ENCODE results near the gene ABHD16B.

ABHD16B gene

GRCh38 chr20:63903796-63904561, 42.7 kb downstream of the ABHD16B start:
- ATAC-seq, result no peak
- TF ChIP-seq PPARA (CRISPR knock-in tag; IDR thresholded peaks at IDR 0.05; ENCODE audit: borderline replicate concordance), result no peak
- TF ChIP-seq GLIS3 (CRISPR knock-in tag; IDR thresholded peaks at IDR 0.05), result no peak
- no peak for TF ChIP-seq ARNTL (CRISPR knock-in tag; IDR thresholded peaks at IDR 0.05; ENCODE audit: borderline replicate concordance, low read depth)
- TF ChIP-seq BACH2 (CRISPR knock-in tag; IDR thresholded peaks at IDR 0.05; ENCODE audit: borderline replicate concordance), result no peak
- no peak for TF ChIP-seq POU6F1 (CRISPR knock-in tag; IDR thresholded peaks at IDR 0.05; ENCODE audit: borderline replicate concordance, low read depth)
- TF ChIP-seq, protein P1, sequence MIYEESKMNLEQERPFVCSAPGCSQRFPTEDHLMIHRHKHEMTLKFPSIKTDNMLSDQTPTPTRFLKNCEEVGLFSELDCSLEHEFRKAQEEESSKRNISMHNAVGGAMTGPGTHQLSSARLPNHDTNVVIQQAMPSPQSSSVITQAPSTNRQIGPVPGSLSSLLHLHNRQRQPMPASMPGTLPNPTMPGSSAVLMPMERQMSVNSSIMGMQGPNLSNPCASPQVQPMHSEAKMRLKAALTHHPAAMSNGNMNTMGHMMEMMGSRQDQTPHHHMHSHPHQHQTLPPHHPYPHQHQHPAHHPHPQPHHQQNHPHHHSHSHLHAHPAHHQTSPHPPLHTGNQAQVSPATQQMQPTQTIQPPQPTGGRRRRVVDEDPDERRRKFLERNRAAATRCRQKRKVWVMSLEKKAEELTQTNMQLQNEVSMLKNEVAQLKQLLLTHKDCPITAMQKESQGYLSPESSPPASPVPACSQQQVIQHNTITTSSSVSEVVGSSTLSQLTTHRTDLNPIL (CRISPR knock-in tag; IDR thresholded peaks at IDR 0.05; ENCODE audit: low read depth), result no peak
- TF ChIP-seq TCF4 (CRISPR knock-in tag; IDR thresholded peaks at IDR 0.05; ENCODE audit: borderline replicate concordance), result no peak
- TF ChIP-seq, protein P2, sequence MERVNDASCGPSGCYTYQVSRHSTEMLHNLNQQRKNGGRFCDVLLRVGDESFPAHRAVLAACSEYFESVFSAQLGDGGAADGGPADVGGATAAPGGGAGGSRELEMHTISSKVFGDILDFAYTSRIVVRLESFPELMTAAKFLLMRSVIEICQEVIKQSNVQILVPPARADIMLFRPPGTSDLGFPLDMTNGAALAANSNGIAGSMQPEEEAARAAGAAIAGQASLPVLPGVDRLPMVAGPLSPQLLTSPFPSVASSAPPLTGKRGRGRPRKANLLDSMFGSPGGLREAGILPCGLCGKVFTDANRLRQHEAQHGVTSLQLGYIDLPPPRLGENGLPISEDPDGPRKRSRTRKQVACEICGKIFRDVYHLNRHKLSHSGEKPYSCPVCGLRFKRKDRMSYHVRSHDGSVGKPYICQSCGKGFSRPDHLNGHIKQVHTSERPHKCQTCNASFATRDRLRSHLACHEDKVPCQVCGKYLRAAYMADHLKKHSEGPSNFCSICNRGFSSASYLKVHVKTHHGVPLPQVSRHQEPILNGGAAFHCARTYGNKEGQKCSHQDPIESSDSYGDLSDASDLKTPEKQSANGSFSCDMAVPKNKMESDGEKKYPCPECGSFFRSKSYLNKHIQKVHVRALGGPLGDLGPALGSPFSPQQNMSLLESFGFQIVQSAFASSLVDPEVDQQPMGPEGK (CRISPR knock-in tag; IDR thresholded peaks at IDR 0.05; ENCODE audit: borderline replicate concordance), result no peak
- TF ChIP-seq, protein P3, sequence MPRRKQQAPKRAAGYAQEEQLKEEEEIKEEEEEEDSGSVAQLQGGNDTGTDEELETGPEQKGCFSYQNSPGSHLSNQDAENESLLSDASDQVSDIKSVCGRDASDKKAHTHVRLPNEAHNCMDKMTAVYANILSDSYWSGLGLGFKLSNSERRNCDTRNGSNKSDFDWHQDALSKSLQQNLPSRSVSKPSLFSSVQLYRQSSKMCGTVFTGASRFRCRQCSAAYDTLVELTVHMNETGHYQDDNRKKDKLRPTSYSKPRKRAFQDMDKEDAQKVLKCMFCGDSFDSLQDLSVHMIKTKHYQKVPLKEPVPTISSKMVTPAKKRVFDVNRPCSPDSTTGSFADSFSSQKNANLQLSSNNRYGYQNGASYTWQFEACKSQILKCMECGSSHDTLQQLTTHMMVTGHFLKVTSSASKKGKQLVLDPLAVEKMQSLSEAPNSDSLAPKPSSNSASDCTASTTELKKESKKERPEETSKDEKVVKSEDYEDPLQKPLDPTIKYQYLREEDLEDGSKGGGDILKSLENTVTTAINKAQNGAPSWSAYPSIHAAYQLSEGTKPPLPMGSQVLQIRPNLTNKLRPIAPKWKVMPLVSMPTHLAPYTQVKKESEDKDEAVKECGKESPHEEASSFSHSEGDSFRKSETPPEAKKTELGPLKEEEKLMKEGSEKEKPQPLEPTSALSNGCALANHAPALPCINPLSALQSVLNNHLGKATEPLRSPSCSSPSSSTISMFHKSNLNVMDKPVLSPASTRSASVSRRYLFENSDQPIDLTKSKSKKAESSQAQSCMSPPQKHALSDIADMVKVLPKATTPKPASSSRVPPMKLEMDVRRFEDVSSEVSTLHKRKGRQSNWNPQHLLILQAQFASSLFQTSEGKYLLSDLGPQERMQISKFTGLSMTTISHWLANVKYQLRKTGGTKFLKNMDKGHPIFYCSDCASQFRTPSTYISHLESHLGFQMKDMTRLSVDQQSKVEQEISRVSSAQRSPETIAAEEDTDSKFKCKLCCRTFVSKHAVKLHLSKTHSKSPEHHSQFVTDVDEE (CRISPR knock-in tag; IDR thresholded peaks at IDR 0.05), result no peak
- no peak for TF ChIP-seq OSR1 (CRISPR knock-in tag; IDR thresholded peaks at IDR 0.05)
- TF ChIP-seq SNAI2 (CRISPR knock-in tag; IDR thresholded peaks at IDR 0.05), result no peak
- TF ChIP-seq RARB (CRISPR knock-in tag; IDR thresholded peaks at IDR 0.05), result no peak
- TF ChIP-seq, protein P4, sequence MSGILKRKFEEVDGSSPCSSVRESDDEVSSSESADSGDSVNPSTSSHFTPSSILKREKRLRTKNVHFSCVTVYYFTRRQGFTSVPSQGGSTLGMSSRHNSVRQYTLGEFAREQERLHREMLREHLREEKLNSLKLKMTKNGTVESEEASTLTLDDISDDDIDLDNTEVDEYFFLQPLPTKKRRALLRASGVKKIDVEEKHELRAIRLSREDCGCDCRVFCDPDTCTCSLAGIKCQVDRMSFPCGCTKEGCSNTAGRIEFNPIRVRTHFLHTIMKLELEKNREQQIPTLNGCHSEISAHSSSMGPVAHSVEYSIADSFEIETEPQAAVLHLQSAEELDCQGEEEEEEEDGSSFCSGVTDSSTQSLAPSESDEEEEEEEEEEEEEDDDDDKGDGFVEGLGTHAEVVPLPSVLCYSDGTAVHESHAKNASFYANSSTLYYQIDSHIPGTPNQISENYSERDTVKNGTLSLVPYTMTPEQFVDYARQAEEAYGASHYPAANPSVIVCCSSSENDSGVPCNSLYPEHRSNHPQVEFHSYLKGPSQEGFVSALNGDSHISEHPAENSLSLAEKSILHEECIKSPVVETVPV (CRISPR knock-in tag; IDR thresholded peaks at IDR 0.05), result no peak
- TF ChIP-seq ISL1 (CRISPR knock-in tag; IDR thresholded peaks at IDR 0.05), result no peak
- no peak for TF ChIP-seq ESRRG (CRISPR knock-in tag; IDR thresholded peaks at IDR 0.05)
- no peak for TF ChIP-seq ZNF565 (CRISPR knock-in tag; conservative IDR thresholded peaks at IDR 0.05; ENCODE audit: low read depth)
- TF ChIP-seq TOX (CRISPR knock-in tag; IDR thresholded peaks at IDR 0.05; ENCODE audit: borderline replicate concordance), result no peak
- no peak for TF ChIP-seq ZC3H10 (CRISPR knock-in tag; IDR thresholded peaks at IDR 0.05)
- no peak for TF ChIP-seq CSDC2 (CRISPR knock-in tag; IDR thresholded peaks at IDR 0.05)

GRCh38 chr20:63908008-63908682, 46.8 kb downstream of the ABHD16B start:
- ATAC-seq, result no peak
- TF ChIP-seq, protein P4 (CRISPR knock-in tag; IDR thresholded peaks at IDR 0.05), result no peak
- TF ChIP-seq, protein P1 (CRISPR knock-in tag; IDR thresholded peaks at IDR 0.05; ENCODE audit: low read depth), result no peak
- TF ChIP-seq SNAI2 (CRISPR knock-in tag; IDR thresholded peaks at IDR 0.05) (no peak), ZNF8 (CRISPR knock-in tag; IDR thresholded peaks at IDR 0.05) (no peak), ZC3H10 (CRISPR knock-in tag; IDR thresholded peaks at IDR 0.05) (no peak), ESRRG (CRISPR knock-in tag; IDR thresholded peaks at IDR 0.05) (no peak), ZNF70 (CRISPR knock-in tag; IDR thresholded peaks at IDR 0.05) (no peak), ZFP3 (CRISPR knock-in tag; IDR thresholded peaks at IDR 0.05) (no peak), ZFP30 (CRISPR knock-in tag; IDR thresholded peaks at IDR 0.05) (no peak), ZNF565 (CRISPR knock-in tag; conservative IDR thresholded peaks at IDR 0.05; ENCODE audit: low read depth) (no peak), TOX (CRISPR knock-in tag; IDR thresholded peaks at IDR 0.05; ENCODE audit: borderline replicate concordance) (no peak), ISL1 (CRISPR knock-in tag; IDR thresholded peaks at IDR 0.05) (no peak), RARB (CRISPR knock-in tag; IDR thresholded peaks at IDR 0.05) (no peak)
- TF ChIP-seq, protein P2 (CRISPR knock-in tag; IDR thresholded peaks at IDR 0.05; ENCODE audit: borderline replicate concordance), result no peak

Data from SK-N-SH treated with all-trans-retinoic acid at 6 μM for 48 hours (cell line).